Measurements from ENCODE around the gene ARPC5. TPM values are rescaled to one million over a fixed set of nuclear protein-coding genes. Genes with fewer than 3 reads are reported as not detected.

ARPC5 gene
- total RNA-seq, 2 donors from 2014 or later = 183 to 213 TPM

DNA sequence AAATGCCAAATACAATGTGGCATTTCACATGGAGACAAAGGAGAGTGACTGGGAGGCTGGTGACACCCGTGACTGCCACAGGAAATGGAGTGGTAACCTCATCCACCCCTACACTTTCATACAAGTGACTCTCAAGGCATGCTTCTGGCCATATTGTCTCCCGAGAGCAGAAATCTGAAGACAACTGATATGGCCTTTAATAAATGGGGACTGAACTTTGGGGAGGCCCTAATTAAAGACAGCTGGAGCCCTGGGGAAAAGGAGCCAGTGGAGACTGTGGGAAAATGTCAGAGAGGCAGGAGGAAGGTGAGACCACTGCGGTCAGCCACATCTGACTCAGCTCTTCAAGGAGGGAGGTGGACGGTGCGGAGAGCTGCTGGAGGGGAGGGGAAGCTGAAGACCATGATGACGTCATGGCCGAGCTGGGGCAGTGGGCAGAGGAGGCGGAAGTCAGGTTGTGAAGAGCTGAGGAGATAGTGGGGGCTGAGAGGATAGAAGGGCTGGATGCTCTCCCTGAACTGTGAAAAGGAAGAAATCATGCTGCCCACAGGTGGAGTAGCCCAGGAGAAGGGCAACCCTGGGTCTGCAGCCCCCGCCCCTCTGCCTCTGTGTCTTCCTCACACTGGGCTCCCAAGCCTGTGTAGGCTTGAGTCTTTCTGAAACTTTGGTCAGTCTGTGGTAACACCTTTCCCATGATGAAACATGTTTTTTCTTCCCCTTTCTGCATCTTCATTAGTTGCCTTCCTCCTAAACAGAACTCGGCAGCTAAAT lies 31.4 kb downstream of the ARPC5 start:
- Mint-ChIP-seq H3K36me3 (no peaks in the 10 kb centered on the region), H3K9me3 (no peaks in the 10 kb centered on the region), H3K27ac (peak overlapping the region in 1 of 2 donors; percentile 41)
- ATAC-seq (peak in 1 of 2 donors; percentile 28), DNase-seq (ENCODE audit: low spot score in 2 of 2) (no peak)

DNA sequence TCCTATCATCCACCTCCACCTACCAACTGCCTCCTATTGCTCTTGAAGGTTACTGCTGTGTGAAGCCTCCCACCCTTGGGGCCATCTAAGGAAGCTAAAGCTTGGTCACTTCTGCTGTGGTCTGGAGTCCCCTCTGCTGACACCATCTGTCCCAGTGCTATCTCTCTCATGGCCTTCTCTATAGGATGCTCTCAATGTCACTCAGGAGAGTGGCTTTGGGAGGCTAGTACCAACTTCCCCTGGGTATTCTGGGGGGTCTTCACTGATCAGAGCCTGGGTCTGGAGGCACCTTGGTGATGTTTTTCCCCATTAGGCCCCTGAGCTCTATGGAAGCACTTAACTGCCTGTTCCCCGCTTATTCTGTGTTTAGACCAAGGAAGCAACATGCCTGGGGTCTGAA lies 33.1 kb downstream of the ARPC5 start:
- no peaks in the 10 kb centered on the region for H3K9me3 Mint-ChIP-seq
- no peaks in the 10 kb centered on the region for H3K36me3 Mint-ChIP-seq
- ATAC-seq (no peak), DNase-seq (ENCODE audit: low spot score in 2 of 2) (no peak)
- H3K27ac Mint-ChIP-seq = no peak overlapping the region

DNA sequence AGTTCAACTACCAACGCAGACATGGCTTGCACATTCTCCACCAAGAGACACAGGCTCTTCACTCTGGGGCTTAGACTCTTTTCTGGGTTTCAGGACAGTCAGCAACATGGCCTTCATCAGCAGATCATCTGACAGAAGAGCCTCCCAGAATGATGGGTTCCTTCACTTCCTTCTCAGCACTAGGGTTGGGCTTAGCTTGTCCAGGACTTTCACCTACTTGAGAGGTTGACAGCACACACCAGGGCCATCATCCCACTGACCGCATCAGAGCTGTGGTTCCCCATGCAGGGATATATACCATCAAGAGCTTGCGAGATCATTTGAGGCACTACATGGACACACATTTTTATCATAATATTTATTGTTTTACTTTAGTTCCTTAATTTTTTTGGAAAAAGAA lies 34.9 kb downstream of the ARPC5 start:
- no peaks in the 10 kb centered on the region for H3K9me3 Mint-ChIP-seq
- H3K27ac Mint-ChIP-seq = no peak overlapping the region
- H3K36me3 Mint-ChIP-seq = no peaks in the 10 kb centered on the region
- DNase-seq (ENCODE audit: low spot score in 2 of 2) = no peak
- no peak for ATAC-seq

DNA sequence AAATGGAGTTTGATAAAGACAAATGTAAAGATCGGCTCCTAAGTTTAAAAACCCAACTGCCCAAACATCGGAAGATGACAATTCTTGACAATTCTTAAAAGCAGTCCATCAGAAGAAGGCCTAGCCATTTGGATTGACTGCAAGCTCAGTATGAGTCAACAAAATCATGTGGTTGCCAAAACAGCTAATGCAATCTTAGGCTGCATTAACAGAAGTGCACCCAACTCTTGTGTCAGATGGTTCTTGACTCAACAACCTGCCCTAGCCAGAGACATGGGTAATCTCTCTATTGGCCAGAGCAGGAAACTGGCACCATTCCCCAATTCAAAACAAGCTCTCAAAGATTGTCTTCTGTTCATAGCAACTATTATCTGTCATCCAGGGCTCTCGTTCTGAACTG lies 35.4 kb downstream of the ARPC5 start:
- Mint-ChIP-seq H3K36me3 (no peaks in the 10 kb centered on the region), H3K27ac (no peak overlapping the region), H3K9me3 (no peaks in the 10 kb centered on the region)
- ATAC-seq (peak in 1 of 2 donors; percentile 26), DNase-seq (ENCODE audit: low spot score in 2 of 2) (no peak)

DNA sequence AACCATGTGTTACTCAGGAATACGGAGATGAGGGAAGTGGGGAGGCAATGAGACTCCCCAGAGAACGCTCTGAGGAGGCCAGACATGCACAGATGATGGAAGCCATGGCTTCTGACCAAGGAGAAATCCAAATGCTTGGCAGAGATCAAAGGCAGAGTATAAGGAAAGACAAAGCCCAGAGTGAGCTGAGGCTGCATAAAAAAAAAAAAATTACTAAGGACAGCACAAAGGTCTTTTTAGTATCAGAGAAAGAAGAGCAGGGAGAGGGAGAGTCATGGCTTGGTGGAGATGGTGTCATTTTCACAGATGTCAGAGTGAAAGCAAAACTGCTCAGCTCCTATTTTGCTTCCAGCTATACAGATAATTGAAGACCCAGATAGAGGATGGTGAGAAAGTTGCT lies 37.2 kb downstream of the ARPC5 start:
- Mint-ChIP-seq H3K27ac (no peak overlapping the region), H3K9me3 (no peaks in the 10 kb centered on the region), H3K36me3 (no peaks in the 10 kb centered on the region)
- ATAC-seq = peak; percentile 48 to 68
- no peak for DNase-seq (ENCODE audit: low spot score in 2 of 2)

DNA sequence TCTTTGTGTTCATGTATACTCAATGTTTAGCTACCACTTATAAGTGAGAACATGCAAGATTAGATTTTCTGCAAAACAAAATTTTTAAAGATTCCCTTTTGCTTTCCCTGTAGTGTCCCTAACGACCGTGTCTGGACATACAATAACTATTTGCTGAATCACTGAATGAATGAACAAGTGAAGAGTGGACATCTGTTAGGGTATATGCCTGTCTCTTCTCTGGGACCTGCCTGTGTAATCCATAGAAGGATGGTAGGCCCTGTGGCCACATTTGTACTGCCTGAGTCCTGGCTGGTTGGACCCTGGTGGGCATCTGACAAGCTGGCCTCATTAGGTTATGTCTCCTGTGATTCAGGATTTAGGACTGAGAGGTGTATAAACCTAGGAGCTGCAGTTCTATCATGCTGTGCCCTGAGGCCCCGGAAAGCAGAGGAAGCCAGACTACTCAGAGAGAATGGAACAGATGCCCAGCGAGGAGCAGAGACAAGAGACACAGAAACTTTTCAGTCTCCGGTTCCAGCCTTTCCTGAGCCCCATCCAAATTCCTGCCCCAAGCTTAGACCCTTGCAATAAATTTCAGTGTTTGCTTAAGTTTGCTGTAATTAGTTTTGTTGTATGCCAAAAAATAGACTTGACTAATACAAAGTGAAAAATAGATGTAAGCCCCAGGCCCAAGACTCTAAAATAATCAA lies 37.8 kb downstream of the ARPC5 start:
- no peak for DNase-seq (ENCODE audit: low spot score in 2 of 2)
- H3K9me3 Mint-ChIP-seq = no peaks in the 10 kb centered on the region
- H3K36me3 Mint-ChIP-seq = no peaks in the 10 kb centered on the region
- no peak for ATAC-seq
- H3K27ac Mint-ChIP-seq = no peak overlapping the region

GRCh38 chr1:183596500-183596899 lies 39.1 kb downstream of the ARPC5 start:
- no peaks in the 10 kb centered on the region for H3K36me3 Mint-ChIP-seq
- no peaks in the 10 kb centered on the region for H3K9me3 Mint-ChIP-seq
- H3K27ac Mint-ChIP-seq = no peak overlapping the region
- DNase-seq (ENCODE audit: low spot score in 2 of 2) = no peak
- no peak for ATAC-seq

DNA sequence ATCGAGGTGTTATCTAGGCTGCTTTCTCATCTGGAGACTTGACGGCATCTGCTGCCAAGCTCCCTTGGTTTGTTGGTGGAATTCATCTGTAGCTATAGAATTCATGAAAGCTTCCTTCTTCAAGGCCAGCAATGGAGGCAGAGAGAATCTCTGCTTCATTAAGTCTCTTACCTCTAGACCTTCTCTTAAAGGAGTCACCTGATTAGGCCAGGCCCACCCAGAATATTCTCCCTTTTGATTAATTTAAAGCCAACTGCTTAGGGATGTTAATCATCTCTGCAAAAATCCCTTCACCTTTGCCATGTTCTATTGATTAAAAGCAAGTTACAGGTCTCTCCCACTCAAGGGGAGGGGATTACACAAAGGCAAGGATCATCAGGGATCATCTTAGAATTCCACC lies 40.0 kb downstream of the ARPC5 start:
- H3K9me3 Mint-ChIP-seq = no peaks in the 10 kb centered on the region
- H3K27ac Mint-ChIP-seq = no peak overlapping the region
- ATAC-seq = no peak
- DNase-seq (ENCODE audit: low spot score in 2 of 2) = no peak
- H3K36me3 Mint-ChIP-seq = no peaks in the 10 kb centered on the region

DNA sequence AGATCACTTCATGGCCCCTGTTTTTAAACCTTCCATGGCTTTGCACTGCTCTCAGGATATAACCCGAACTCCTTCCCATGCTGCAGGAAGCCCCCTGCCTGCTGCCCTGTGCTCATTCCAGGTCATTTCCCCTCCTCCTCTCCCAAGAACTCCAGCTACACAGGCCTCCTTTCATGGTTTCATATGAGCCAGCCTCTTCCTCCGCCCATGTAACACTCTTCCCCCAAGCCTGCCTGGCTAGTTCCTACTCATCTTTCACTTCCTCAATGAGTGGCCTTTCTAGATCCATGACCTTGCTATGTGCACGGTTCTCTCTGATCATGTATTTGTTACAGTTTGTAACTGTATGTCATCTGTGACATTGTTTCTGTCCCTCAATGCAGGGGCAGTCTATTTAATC lies 42.2 kb downstream of the ARPC5 start:
- no peaks in the 10 kb centered on the region for H3K36me3 Mint-ChIP-seq
- H3K27ac Mint-ChIP-seq = no peak overlapping the region
- no peaks in the 10 kb centered on the region for H3K9me3 Mint-ChIP-seq
- DNase-seq (ENCODE audit: low spot score in 2 of 2) (no peak), ATAC-seq (no peak)

- Mint-ChIP-seq H3K36me3 (no peaks in the 10 kb centered on the region), H3K27ac (no peak overlapping the region)
Measured at GRCh38 chr1:183592733-183593132, 42.9 kb downstream of the ARPC5 start.

GRCh38 chr1:183590244-183591191 lies 45.1 kb downstream of the ARPC5 start, which contains the start of gene NCF2:
Gene NCF2 (minus strand): TSS chr1:183590459. CDS start chr1:183590329, 130 bp downstream.
- DNase-seq (ENCODE audit: low spot score in 2 of 2) (peak; percentile 53 to 61), ATAC-seq (peak; percentile 92 to 95)
- Mint-ChIP-seq H3K27ac (peak within 1 kb of the TSS; percentile 74 to 84), H3K9me3 (no peaks in the 10 kb centered on the region), H3K36me3 (no peaks in the 10 kb centered on the region)

More at GRCh38 chr1:183592733-183593132, 42.9 kb downstream of the ARPC5 start:
- ATAC-seq (no peak), DNase-seq (ENCODE audit: low spot score in 2 of 2) (no peak)
- H3K9me3 Mint-ChIP-seq = no peaks in the 10 kb centered on the region

- peak overlapping the region; percentile 72 to 74 for H3K27ac Mint-ChIP-seq
- ATAC-seq (no peak), DNase-seq (ENCODE audit: low spot score in 2 of 2) (no peak)
- H3K36me3 Mint-ChIP-seq = no peaks in the 10 kb centered on the region
- H3K9me3 Mint-ChIP-seq = no peaks in the 10 kb centered on the region
Measured at GRCh38 chr1:183589874-183590243, 45.7 kb downstream of the ARPC5 start.

DNA sequence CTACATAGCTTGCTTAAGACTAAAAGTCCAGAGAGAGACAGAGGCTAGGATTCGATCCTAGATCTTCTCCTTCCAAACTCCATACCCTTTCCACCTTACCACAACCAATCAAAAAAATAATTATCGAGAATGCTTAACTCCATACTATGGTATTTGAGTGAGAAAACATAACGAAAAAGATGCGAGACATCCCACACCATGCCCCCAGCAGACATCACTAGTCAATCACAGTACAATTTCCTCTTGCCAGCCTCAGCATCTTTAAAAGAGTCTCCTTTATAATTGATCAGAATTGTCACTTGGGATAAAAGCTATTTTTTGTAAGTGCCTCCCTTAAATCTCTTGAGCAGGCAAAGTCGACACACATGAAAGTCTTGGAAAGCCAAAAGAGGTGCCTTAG lies 46.2 kb downstream of the ARPC5 start:
- DNase-seq (ENCODE audit: low spot score in 2 of 2) = no peak
- H3K27ac Mint-ChIP-seq = peak overlapping the region in 1 of 2 donors; percentile 84
- no peaks in the 10 kb centered on the region for H3K9me3 Mint-ChIP-seq
- no peaks in the 10 kb centered on the region for H3K36me3 Mint-ChIP-seq
- no peak for ATAC-seq

DNA sequence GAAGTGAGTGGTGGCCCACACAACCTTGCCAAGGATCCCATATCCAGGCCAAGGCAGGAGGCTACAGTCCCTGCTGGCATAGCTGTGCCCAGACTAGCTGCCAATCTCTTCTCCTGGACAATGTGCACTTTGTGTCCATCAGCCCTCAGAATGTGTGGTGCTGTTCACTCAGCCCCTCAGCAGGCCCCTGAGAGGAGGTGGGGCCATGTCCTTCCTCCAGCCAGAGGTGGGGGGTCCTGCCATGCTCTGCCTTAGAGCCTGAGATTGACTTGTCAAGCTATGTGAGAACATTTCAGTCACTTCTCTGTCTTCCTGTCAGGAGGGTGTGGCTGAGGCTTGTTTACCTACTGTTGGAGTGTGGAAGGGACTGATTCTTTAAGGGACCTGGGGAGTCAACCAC lies 46.8 kb downstream of the ARPC5 start:
- DNase-seq (ENCODE audit: low spot score in 2 of 2) = no peak
- H3K9me3 Mint-ChIP-seq = no peaks in the 10 kb centered on the region
- no peak overlapping the region for H3K27ac Mint-ChIP-seq
- H3K36me3 Mint-ChIP-seq = no peaks in the 10 kb centered on the region
- no peak for ATAC-seq

- H3K27ac Mint-ChIP-seq = no peak overlapping the region
- no peak for DNase-seq (ENCODE audit: low spot score in 2 of 2)
- ATAC-seq = no peak
- no peaks in the 10 kb centered on the region for H3K9me3 Mint-ChIP-seq
- no peaks in the 10 kb centered on the region for H3K36me3 Mint-ChIP-seq
Measured at GRCh38 chr1:183586926-183587325, 48.7 kb downstream of the ARPC5 start.

GRCh38 chr1:183586455-183586854 lies 49.1 kb downstream of the ARPC5 start:
- Mint-ChIP-seq H3K9me3 (no peaks in the 10 kb centered on the region), H3K36me3 (no peaks in the 10 kb centered on the region), H3K27ac (no peak overlapping the region)
- ATAC-seq (no peak), DNase-seq (ENCODE audit: low spot score in 2 of 2) (no peak)

DNA sequence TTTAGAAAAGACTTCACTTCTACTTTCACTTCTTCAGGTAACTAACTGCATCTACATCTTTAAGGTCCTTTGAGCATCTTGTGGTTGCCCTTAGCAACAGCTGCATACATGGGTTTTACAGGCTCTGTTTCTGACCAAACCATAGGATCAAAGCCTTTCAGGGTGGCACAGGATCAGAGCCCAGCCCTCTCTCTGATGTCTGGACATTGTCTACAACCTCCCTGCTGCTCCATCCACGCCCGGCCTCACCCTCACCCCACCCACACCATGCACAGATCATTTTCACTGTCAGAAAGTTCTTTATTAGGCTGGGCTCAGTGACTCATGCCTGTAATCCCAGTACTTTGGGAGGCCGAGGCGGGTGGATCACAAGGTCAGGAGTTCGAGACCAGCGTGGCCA lies 50.5 kb downstream of the ARPC5 start:
- no peaks in the 10 kb centered on the region for H3K36me3 Mint-ChIP-seq
- DNase-seq (ENCODE audit: low spot score in 2 of 2) (no peak), ATAC-seq (peak in 1 of 2 donors; percentile 60)
- no peak overlapping the region for H3K27ac Mint-ChIP-seq
- no peaks in the 10 kb centered on the region for H3K9me3 Mint-ChIP-seq
